ENCODE measurements around the gene CTSA.
A peak's percentile ranks its signal among the peaks of the same experiment; 100 is the strongest.

Gene CTSA

DNA sequence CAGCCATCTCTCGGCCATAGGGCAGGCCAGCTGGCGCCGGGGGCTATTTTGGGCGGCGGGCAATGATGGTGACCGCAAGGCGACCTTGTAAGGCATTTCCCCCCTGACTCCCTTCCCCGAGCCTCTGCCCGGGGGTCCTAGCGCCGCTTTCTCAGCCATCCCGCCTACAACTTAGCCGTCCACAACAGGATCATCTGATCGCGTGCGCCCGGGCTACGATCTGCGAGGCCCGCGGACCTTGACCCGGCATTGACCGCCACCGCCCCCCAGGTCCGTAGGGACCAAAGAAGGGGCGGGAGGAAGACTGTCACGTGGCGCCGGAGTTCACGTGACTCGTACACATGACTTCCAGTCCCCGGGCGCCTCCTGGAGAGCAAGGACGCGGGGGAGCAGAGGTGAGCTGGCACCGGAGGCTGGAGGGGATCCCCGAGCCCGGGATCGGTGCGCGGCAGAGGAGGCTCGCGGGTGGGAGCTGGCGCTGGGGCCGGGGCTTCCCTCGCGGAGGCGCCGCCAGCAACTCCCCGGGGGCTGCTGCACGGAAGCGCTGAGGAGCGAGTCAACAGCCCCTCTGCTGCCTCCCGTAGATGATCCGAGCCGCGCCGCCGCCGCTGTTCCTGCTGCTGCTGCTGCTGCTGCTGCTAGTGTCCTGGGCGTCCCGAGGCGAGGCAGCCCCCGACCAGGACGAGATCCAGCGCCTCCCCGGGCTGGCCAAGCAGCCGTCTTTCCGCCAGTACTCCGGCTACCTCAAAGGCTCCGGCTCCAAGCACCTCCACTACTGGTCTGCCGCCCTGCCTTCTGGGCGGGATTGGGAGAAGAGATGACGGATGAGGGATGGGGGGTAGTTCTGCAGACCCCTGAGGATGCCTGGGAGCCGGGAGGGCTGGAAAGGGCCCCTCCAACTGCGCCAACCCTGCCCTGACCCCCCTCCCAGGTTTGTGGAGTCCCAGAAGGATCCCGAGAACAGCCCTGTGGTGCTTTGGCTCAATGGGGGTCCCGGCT is at the start of gene CTSA, which contains the start of gene NEURL2:
Gene CTSA (plus strand): TSS at position 351 of the 999 bp plus-strand sequence. CDS start 234 bp downstream, at position 585.
Gene NEURL2 (minus strand): TSS at position 224 of the 999 bp plus-strand sequence. CDS start 217 bp downstream, at position 7.
- DNase-seq: peak; percentile 97

GRCh38 chr20:45841407-45842129 is 49.6 kb upstream of the CTSA start:
- no peak for DNase-seq

DNA sequence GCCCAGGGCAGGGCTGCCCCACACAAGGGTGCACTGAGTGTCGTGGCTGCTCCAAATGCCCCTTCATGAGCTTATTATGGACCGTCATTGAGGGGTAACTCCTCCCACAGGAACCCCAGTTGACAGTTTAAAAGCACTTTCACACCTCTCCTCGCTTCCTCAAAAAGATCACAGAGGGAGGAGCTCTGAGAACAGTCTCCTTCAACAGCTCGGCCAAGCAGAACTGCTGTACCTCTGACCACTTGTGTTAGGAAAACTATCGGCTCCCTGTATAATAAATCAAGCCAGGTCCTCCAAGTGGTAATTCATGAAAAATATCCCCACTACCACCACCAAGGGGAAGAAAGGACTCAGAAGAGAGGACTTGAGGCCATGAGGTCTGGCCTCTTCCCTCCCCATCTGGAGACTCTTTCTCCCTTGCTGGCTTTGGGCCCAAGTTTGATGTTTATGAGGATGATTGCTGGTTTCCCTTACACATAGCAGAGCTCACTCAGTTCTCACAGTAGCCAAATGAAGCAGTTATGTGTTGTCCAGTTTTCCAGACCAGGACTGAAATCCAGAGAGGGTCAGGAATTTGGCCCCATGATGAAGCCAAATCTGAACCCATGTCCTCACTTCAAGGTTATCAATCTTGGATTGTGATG is 48.8 kb upstream of the CTSA start:
- DNase-seq: no peak

- no peak for DNase-seq
These were observed 47.6 kb upstream of the CTSA start for GRCh38 chr20:45843506-45843905.

DNA sequence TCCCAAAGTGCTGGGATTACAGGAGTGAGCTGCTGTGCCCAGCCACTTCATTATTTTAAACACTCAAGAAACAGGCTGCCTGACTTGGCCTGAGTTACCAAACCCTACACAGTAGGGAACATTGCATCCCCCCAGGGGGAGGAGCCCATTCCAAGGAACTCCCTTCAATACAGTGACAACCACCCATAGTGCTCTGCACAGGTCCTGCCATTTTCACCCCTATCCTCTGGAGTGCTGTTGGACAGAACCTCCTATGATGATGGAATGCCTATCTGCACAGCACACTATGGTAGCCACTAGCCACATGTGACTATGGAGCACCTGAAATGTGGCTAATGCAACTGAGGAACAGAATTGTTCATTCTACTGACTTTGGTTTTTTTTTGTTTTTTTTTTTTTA is 45.7 kb upstream of the CTSA start:
- no peak for DNase-seq

DNA sequence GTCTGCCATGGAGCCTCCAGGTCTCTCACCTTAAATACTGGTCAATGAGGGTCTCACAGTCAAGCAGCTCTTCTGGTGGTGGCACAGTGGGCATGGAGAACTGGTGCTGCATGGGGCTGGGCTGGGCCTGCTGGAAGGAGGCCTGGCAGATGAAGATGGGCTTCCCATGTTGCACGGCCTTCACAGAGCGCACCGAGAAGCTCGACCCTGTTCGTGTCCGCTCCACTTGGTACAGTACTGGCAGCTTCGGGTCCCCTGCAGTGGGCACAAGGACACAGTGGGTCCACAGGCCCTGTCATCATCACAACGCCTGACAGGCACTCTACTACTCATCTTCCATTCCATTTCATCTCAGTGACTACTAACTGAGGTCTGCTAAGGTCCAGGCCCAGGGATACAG is 42.7 kb upstream of the CTSA start:
- no peak for DNase-seq

GRCh38 chr20:45848969-45849582 is 42.1 kb upstream of the CTSA start:
- no peak for DNase-seq

DNA sequence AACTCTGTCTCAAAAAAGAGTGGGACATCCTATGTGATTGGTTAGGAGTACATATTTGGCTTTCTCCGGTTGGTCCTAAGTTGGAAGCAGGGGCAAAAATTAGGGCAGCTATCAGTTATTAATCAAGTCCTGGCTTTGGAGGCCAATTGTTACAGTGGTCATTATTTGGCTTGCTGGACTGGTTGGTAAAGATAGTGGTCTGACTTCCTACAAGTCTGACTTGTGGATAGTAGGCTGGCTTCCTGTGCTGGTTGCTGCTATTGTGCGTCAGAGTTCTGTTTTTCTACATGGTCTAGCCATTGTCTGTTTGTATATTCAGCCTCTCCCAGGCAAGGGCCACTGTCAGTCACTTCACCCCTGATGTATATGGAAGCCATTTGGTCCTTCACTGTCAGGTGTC is 40.9 kb upstream of the CTSA start:
- no peak for DNase-seq

- DNase-seq: no peak
These were observed 40.2 kb upstream of the CTSA start for GRCh38 chr20:45850926-45851325.

- DNase-seq: no peak
These were observed 39.6 kb upstream of the CTSA start for GRCh38 chr20:45851501-45851900.

GRCh38 chr20:45852326-45852725 is 38.8 kb upstream of the CTSA start:
- DNase-seq: no peak

- DNase-seq: no peak
These were observed 37.7 kb upstream of the CTSA start for GRCh38 chr20:45853484-45853883.

DNA sequence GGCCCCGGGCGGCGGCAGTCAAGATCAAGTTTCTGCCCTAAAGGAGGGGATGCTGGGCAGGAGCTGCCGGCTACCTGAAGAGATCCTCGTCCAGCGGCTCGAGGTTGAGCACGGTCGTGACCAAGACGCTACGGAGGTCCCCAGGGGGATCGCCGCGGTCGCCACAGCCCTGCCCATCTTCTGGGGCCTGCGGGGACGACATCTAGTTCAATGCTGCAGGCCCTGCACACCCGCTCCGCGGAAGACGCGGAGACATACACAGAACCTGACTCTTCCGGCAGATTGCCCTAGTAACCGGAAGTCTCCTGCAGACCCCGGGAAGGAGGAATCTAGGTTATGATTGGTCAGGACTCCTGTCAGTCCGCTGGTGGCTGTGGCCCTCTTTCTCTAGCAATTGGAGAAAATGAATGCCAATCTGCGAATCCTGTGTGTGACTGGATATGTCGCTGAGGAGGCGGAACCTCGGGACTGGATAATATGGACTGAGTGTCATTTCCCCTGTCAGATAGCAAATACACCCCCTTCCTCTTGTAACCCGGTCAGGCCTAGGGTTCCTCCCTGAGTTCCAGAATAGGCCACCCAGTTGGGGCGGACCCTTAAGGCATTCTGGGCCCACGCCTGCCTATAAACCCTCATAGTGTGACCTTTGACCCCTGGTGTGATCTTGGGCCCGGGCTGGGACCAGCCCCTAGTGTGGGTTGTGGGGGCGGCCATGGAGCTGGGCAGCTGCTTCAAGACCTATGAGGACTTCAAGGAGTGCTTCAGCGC is 33.8 kb upstream of the CTSA start, which contains the start of the genes ACOT8 and ZSWIM3:
Gene ACOT8 (minus strand): TSS at position 279 of the 768 bp plus-strand sequence. CDS start 77 bp downstream, at position 202.
Gene ZSWIM3 (plus strand): TSS at position 501 of the 768 bp plus-strand sequence. CDS start 212 bp downstream, at position 713.
- peak; percentile 100 for DNase-seq

- peak; percentile 81 for DNase-seq
These were observed 33.3 kb upstream of the CTSA start for GRCh38 chr20:45857882-45858216.

GRCh38 chr20:45859916-45860315 is 31.2 kb upstream of the CTSA start:
- no peak for DNase-seq

DNA sequence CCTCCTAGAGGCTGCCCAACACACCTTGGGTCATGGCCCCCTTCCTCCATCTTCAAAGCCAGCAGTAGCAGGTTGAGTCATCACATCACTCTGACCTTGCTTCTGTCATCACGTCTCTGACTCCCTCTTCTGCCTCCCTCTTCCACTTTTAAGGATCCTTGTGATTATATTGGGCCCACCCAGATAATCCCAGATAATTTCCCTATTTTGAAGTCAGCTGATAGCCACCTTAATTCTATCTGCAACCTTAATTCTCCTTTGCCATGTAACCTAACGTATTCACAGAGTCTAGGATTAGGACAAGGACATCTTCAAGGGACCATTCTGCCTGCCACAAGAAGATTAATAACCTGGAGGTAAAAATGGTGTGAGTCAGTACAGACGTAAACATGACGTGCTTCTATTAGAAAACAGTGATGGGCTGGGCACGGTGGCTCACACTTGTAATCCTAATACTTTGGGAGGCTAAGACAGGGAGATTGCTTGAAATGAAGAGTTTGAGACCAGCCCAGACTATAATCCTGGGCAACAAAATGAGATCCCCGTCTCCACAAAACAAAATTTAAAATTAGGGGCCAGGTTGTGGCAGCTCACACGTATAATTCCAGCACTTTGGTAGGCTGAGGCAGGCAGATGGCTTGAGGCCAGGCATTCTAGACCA is 30.4 kb upstream of the CTSA start:
- peak; percentile 50 for DNase-seq

GRCh38 chr20:45861221-45862075 is 29.7 kb upstream of the CTSA start:
- DNase-seq: peak; percentile 85

DNA sequence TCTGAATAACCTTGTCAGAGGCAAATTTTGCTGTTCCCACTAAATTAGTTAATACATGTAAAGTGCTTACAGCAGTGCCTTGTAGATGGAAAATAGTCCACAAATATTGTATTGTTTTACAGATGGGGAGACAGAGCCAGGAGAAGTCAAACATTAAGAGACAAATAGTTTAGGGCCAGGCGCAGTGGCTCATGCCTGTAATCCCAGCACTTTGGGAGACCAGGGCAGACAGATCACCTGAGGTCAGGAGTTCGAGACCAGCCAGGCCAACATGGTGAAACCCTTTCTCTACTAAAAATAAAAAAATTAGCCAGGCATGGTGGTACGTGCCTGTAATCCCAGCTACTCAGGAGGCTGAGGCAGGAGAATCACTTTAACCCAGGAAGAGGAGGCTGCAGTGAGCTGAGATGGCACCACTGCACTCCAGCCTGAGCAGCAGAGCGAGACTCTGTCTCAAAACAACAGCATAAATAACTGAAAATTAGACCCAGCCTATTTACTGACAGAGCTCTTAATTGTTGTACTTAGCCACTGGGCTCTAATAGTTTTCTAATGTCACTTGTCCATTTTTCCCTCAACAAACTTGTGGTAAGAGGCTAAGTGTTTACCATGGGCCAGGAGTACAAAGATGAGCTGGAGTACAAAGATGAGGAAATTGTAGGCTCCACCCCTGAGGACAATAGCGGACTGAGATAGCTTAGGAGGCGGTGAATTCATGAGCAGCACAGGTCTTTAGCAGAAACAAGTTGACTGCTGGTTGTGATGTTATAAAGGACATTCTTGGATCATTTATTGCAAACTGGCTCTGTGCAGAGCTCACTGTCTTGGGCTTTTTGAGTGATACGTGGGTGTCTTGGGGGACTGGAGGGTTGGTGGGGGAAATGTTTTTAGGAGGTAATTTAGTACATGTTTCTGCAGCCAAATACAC is 27.3 kb upstream of the CTSA start:
- peak; percentile 38 for DNase-seq

- DNase-seq: no peak
These were observed 24.7 kb upstream of the CTSA start for GRCh38 chr20:45866454-45866853.

Measured in DMS53 (cell line).